Measurements from ENCODE around the gene LGR6. TPM values are rescaled to one million over a fixed set of nuclear protein-coding genes. Genes with fewer than 3 reads are reported as not detected.
A peak's percentile ranks its signal among the peaks of the same experiment; 100 is the strongest.

Gene LGR6
- total and polyA plus RNA-seq, 2 of the 8 experiments (the other 6 are each of a cell fraction or from before 2014, with no cell fraction given) = 0.50 to 1.0 TPM

DNA sequence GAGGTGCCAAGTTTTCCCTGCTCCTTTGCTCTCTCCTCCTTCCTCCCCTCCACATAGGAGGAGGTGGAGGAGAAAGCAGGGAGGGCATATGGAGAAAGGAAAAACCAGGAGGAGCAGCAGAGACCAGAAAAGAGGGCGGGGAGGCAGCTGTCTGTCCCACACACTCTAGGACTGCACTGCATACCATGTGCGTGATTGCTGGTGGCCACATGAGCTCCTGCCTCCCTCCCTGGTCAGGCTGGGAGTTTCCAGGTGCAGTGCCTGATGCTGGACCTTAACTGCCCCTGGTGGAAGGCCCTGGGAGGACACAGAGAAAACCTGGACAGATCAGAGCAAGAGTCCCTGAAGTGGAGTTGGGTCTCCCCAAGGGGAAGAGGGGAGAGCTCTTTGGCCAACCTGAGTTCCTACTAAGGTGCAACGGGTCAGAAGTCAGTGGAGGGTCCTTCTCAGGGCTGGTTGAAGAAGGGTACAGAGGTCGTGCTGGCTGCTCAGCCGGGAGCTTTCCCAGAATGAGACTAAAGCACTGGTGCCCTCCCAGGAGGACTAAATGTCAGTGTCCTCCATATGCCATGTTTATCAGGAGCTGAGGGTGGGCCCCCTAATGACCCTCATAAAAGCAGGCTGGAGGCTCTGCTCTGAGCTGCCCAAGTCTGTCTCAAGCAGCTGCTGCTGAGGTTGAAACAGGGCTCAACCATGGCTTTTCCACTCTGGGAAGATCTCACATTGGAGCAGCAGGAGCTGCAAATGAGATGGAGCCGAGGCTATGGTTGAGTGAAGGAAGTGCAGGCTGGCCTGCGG is 3.5 kb upstream of the LGR6 start:
- H4K20me1 ChIP-seq (replicated peaks in 1 of 2; ENCODE audit: control insufficient read depth in 1 of 2, insufficient read depth in 2 of 2, low read length in 2 of 2) = no peaks in the 10 kb centered on the region
- no peak overlapping the region for H3K4me2 ChIP-seq (ENCODE audit: insufficient read depth in 1 of 2, low read depth in 2 of 2, low read length in 2 of 2)
- FAIRE-seq (no peak), DNase-seq (ENCODE audit: low read depth in 1 of 2, low spot score in 2 of 2) (no peak)
- H3K9me3 ChIP-seq (ENCODE audit: insufficient read depth in 2 of 2, low read depth in 1 of 2, low read length in 1 of 2) = no peaks in the 10 kb centered on the region
- H3K27me3 ChIP-seq (replicated peaks in 1 of 4; ENCODE audit: control insufficient read depth in 3 of 4, extremely low read depth in 1 of 4, insufficient read depth in 3 of 4, low read length in 3 of 4) = peaks cover 15 to 22% (median 19%) of the 10 kb centered on the region in 4 experiments
- ChIA-PET CTCF (ENCODE audit: partially characterized antibody) (interaction anchor here (0.5 to 8.2 kb wide), 50 partner anchors 10 to 1908 kb away, joined by 3 to 107 read pairs (median 4); partner anchors contain the start of genes PPP1R12B and UBE2T), POLR2A (ENCODE audit: partially characterized antibody) (interaction anchor here (0.8 kb wide), 1 partner anchor 20 kb away, joined by 3 read pairs; no protein-coding TSS in a partner anchor)
- 93% methylated on average over 7 of the region's 7 CpGs; no CpG with 5 or more reads in 1 of the 2 experiments for WGBS, 2 experiments (ENCODE audit: extremely low coverage in 1 of 2, insufficient coverage in 1 of 2, insufficient read length in 1 of 2, insufficient replicate concordance in 2 of 2, low coverage in 1 of 2, low lambda C conversion rate in 2 of 2, missing lambda C conversion rate in 1 of 2)
- H3K36me3 ChIP-seq (ENCODE audit: control insufficient read depth in 2 of 4, insufficient read depth in 4 of 4, low read length in 3 of 4) = no peaks in the 10 kb centered on the region
- no peak overlapping the region for H3K27ac ChIP-seq (ENCODE audit: low read depth, low read length)
- no peak overlapping the region for H2BK15ac ChIP-seq (ENCODE audit: low read length)
- H3K4me1 ChIP-seq (replicated peaks in 1 of 4; ENCODE audit: control insufficient read depth in 3 of 4, insufficient read depth in 4 of 4, low read length in 3 of 4) = peaks cover 0 to 13% (median 3%) of the 10 kb centered on the region in 4 experiments; a peak in 5 of 7 replicates
- no peak overlapping the region for H2BK12ac ChIP-seq (ENCODE audit: low read depth, low read length)
- no peak overlapping the region for H3K4ac ChIP-seq (replicated peaks; ENCODE audit: insufficient read length, low read depth, low read length)
- H2BK20ac ChIP-seq (ENCODE audit: low read length) = no peak overlapping the region
- H3K56ac ChIP-seq (replicated peaks; ENCODE audit: insufficient read length, low read depth, low read length) = no peak overlapping the region
- H4K5ac ChIP-seq (ENCODE audit: insufficient read length, low read depth, low read length) = no peak overlapping the region
- H3K23ac ChIP-seq (ENCODE audit: insufficient read length) = no peak overlapping the region
- H4K91ac ChIP-seq (replicated peaks; ENCODE audit: insufficient read length, low read length) = no peak overlapping the region
- peaks cover 5% of the 10 kb centered on the region; the same call in 1 of the 2 replicates for H3K23me2 ChIP-seq (ENCODE audit: low read depth, low read length)
- H3K14ac ChIP-seq (ENCODE audit: insufficient read length) = no peak overlapping the region
- TF ChIP-seq TAF7 (optimal IDR thresholded peaks at IDR 0.05; ENCODE audit: borderline replicate concordance, low read depth, low read length) = no peak
- TF ChIP-seq POU5F1 (IDR thresholded peaks at IDR 0.05; ENCODE audit: low read depth, low read length) = no peak
- TF ChIP-seq, protein P1, sequence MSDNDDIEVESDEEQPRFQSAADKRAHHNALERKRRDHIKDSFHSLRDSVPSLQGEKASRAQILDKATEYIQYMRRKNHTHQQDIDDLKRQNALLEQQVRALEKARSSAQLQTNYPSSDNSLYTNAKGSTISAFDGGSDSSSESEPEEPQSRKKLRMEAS (IDR thresholded peaks at IDR 0.05) = 0 out of 2 replicates have a peak, but pooled peaks have one; percentile 10
- TF ChIP-seq, protein P2, sequence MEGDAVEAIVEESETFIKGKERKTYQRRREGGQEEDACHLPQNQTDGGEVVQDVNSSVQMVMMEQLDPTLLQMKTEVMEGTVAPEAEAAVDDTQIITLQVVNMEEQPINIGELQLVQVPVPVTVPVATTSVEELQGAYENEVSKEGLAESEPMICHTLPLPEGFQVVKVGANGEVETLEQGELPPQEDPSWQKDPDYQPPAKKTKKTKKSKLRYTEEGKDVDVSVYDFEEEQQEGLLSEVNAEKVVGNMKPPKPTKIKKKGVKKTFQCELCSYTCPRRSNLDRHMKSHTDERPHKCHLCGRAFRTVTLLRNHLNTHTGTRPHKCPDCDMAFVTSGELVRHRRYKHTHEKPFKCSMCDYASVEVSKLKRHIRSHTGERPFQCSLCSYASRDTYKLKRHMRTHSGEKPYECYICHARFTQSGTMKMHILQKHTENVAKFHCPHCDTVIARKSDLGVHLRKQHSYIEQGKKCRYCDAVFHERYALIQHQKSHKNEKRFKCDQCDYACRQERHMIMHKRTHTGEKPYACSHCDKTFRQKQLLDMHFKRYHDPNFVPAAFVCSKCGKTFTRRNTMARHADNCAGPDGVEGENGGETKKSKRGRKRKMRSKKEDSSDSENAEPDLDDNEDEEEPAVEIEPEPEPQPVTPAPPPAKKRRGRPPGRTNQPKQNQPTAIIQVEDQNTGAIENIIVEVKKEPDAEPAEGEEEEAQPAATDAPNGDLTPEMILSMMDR (IDR thresholded peaks at IDR 0.05; ENCODE audit: control extremely low read depth in 1 of 3, insufficient read depth in 1 of 3, low read depth in 1 of 3, low read length in 3 of 3) = peak in 2 of 3 experiments; percentile 23 to 32; a peak in 2 of 4 replicates
- TF ChIP-seq SP1 (IDR thresholded peaks at IDR 0.05; ENCODE audit: low read depth, low read length) = no peak
- no peak for TF ChIP-seq SP2 (IDR thresholded peaks at IDR 0.05; ENCODE audit: low read length)
- no peaks in the 10 kb centered on the region for H3K79me2 ChIP-seq (ENCODE audit: control insufficient read depth in 1 of 2, insufficient read depth in 2 of 2, low read length in 2 of 2)
- H4K8ac ChIP-seq (ENCODE audit: extremely low read depth, insufficient read depth, low read length) = no peak overlapping the region
- no peak overlapping the region; the same call in 1 of the 2 replicates for H2AFZ ChIP-seq (ENCODE audit: low read length)
- H3K4me3 ChIP-seq (ENCODE audit: extremely low read depth in 1 of 4, insufficient read depth in 2 of 4, low read depth in 3 of 4, low read length in 4 of 4) = no peak overlapping the region
- no peak overlapping the region for H3K9ac ChIP-seq (replicated peaks in 1 of 4; ENCODE audit: extremely low read depth in 1 of 4, low read depth in 3 of 4, low read length in 3 of 4)
- H3K79me1 ChIP-seq (ENCODE audit: low read depth, low read length) = no peaks in the 10 kb centered on the region
- no peak overlapping the region for H3K18ac ChIP-seq (ENCODE audit: extremely low read depth, low read length)
- no peak overlapping the region for H2BK5ac ChIP-seq (ENCODE audit: low read depth, low read length)
- H2BK120ac ChIP-seq (replicated peaks; ENCODE audit: low read depth, low read length) = no peak overlapping the region
- no peak overlapping the region for H2AK5ac ChIP-seq (ENCODE audit: low read depth, low read length)
